GM12878 (cell line): ENCODE measurements around the gene INTS13. TPM values are rescaled to one million over a fixed set of nuclear protein-coding genes. Genes with fewer than 3 reads are reported as not detected.

Experiments
- ATAC-seq: fragments of 200-7000 bp; cut with Tn5 transposase; 3 replicates; pipeline ENCODE4 v1.9.1; 2020; ENCODE audit warnings: mild to moderate bottlenecking, moderate library complexity
- BruUV-seq: library from RNA; stranded (reverse); fragments of 400-500 nt; replicated peaks from 2 replicates; lab custom pipeline; 2021; lab: Mats Ljungman, UMichigan
- CTCF ChIA-PET: fragments of 300-600 bp; sonication (Branson Sonifier 250); formaldehyde crosslinking; extraction: SDS; loops from one replicate; lab custom pipeline; 2021; ENCODE audit warnings: inconsistent platforms; lab: Yijun Ruan, JAX
- POLR2A ChIA-PET: fragments of 350-600 bp; formaldehyde crosslinking; extraction: SDS; loops from one replicate; lab custom pipeline; 2021; ENCODE audit warnings: inconsistent platforms; lab: Charles Lee
- RAD21 ChIA-PET: fragments of 300-600 bp; sonication (Branson Sonifier 250); formaldehyde crosslinking; loops from one replicate; lab custom pipeline; 2023; ENCODE audit warnings: antibody characterized with exemption; ENCODE audit not compliant: unreplicated experiment; lab: Charles Lee
- SMC1A ChIA-PET: fragments of 300-600 bp; sonication (Branson Sonifier 250); formaldehyde crosslinking; loops from one replicate; lab custom pipeline; 2023; ENCODE audit not compliant: unreplicated experiment, uncharacterized antibody; lab: Charles Lee
- DNase-seq: peaks from one replicate; pipeline ENCODE4 v3.0.0-alpha.2; 2011; ENCODE audit warnings: low read depth, low spot score
- FAIRE-seq: peaks from 3 replicates; lab custom pipeline; 2011; peaks lifted over from hg19 to GRCh38; lab: Jason Lieb, UNC
- H2AFZ ChIP-seq: 2 replicates; pipeline ENCODE4 v1.6.0; 2011; ENCODE audit warnings: low read depth, low read length, control low read depth; ENCODE audit not compliant: control insufficient read depth
- H3K27ac ChIP-seq: 2 replicates; pipeline ENCODE4 v1.5.1; 2011; ENCODE audit warnings: control low read depth; ENCODE audit not compliant: control insufficient read depth, insufficient read depth
- H3K27me3 ChIP-seq, 2 experiments: replicated peaks in 1 of 2; 2 replicates each; pipeline versions ENCODE4 v1.6.0 to v1.6.1; 2011; ENCODE audit warnings: low read length in 1 of 2; ENCODE audit not compliant: control insufficient read depth in 2 of 2, insufficient read depth in 2 of 2
- H3K36me3 ChIP-seq, 2 experiments: 2 replicates each; pipeline ENCODE4 v1.5.1; 2011; ENCODE audit warnings: low read length in 1 of 2; ENCODE audit not compliant: control insufficient read depth in 2 of 2, insufficient read depth in 2 of 2
- H3K4me1 ChIP-seq: 2 replicates; pipeline ENCODE4 v1.6.1; 2011; ENCODE audit warnings: mild to moderate bottlenecking, low read length, moderate library complexity, mixed read lengths; ENCODE audit not compliant: control insufficient read depth, insufficient read depth
- H3K4me2 ChIP-seq: 2 replicates; pipeline ENCODE4 v1.6.0; 2011; ENCODE audit warnings: control low read depth; ENCODE audit not compliant: control insufficient read depth, insufficient read depth
- H3K4me3 ChIP-seq: fragments of 200-600 bp; sonication (generic); 2 replicates; pipeline ENCODE4 v1.5.1; 2016
- H3K79me2 ChIP-seq: 2 replicates; pipeline ENCODE4 v1.6.0; 2011; ENCODE audit warnings: low read length; ENCODE audit not compliant: control insufficient read depth, insufficient read depth
- H3K9ac ChIP-seq: 2 replicates; pipeline ENCODE4 v1.8.0; 2011; ENCODE audit warnings: low read length, control low read depth, mixed read lengths; ENCODE audit not compliant: control insufficient read depth, insufficient read depth
- H3K9me3 ChIP-seq: replicated peaks from 3 replicates; pipeline ENCODE4 v1.5.1; 2011; ENCODE audit warnings: mild to moderate bottlenecking, low read length; ENCODE audit not compliant: control insufficient read depth, insufficient read depth
- H4K20me1 ChIP-seq: 2 replicates; pipeline ENCODE4 v1.6.0; 2011; ENCODE audit not compliant: control insufficient read depth, insufficient read depth
- KLF5 ChIP-seq: fragments of 450-650 bp; IDR thresholded peaks from 2 replicates; pipeline ENCODE4 v1.6.1; 2014; ENCODE audit warnings: mild to moderate bottlenecking; ENCODE audit not compliant: partially characterized antibody
- YY1 ChIP-seq: IDR thresholded peaks from 2 replicates; pipeline ENCODE4 v1.6.1; 2011; ENCODE audit warnings: low read depth, mild to moderate bottlenecking, low read length
- WGBS: methylation state at CpG from one replicate; pipeline ENCODE4 v1.1.6; 2016; ENCODE audit warnings: low lambda C conversion rate; ENCODE audit not compliant: insufficient replicate concordance, insufficient coverage; ENCODE audit errors: missing lambda C conversion rate; 5-methylcytosine and 5-hydroxymethylcytosine counted together
- in situ Hi-C: fragments of 300-500 bp; cut with MboI; formaldehyde crosslinking; loops from 9 replicates; pipeline ENCODE4 v1.14.3; 2018; ENCODE audit warnings: mixed read lengths
- intact Hi-C: fragments of 100-400 bp; cut with micrococcal nuclease; formaldehyde crosslinking; loops from one replicate; pipeline ENCODE4 v1.14.2; 2022; ENCODE audit not compliant: unreplicated experiment
- polyA plus RNA-seq, 11 experiments: library from polyadenylated mRNA; depleted of rRNA in 4 of 11; unstranded in 6 of 11; stranded (reverse) in 5 of 11; fragments of >200 nt; fragmentation: Nextera tagmentation in 4 of 11; fragmentation: Illumina TruSeq in 1 of 11; extraction: Ambion mirVana in 4 of 11; extraction: Trizol in 1 of 11; gene quantifications; 1 replicate in 1 of 11; 2 replicates in 10 of 11; pipeline versions ENCODE4 v1.2.1 to v1.2.3, GENCODE V29; 2011 to 2016; ENCODE audit warnings: inconsistent platforms in 2 of 11, missing spikeins in 2 of 11, low read depth in 1 of 11
- total RNA-seq, 4 experiments: library from RNA; depleted of rRNA in 3 of 4; stranded (reverse); fragments of >200 nt in 3 of 4; fragmentation: Illumina TruSeq in 1 of 4; extraction: Trizol in 1 of 4; gene quantifications; 2 replicates each; pipeline versions ENCODE4 v1.2.1 to v1.2.3, GENCODE V29; 2013 to 2021
- TF ChIP-seq, protein P1 (sequence below), 3 experiments: IDR thresholded peaks in 2 of 3; conservative IDR thresholded peaks in 1 of 3; 2 replicates each; pipeline ENCODE4 v1.5.1; 2011; ENCODE audit warnings: low read depth in 3 of 3, low read length in 3 of 3, mild to moderate bottlenecking in 3 of 3, control low read depth in 2 of 3, moderate library complexity in 2 of 3, inconsistent platforms in 1 of 3, mixed read lengths in 1 of 3; ENCODE audit not compliant: control insufficient read depth in 2 of 3, insufficient read depth in 1 of 3; ENCODE audit errors: extremely low read depth in 1 of 3

The INTS13 gene
- total and polyA plus RNA-seq, 10 of the 15 experiments (the other 5 are each of a cell fraction or from before 2014, with no cell fraction given): 33.4 to 72.0 (median 59.9) TPM

- H3K4me2 ChIP-seq: no peak overlapping the region
- no peak for FAIRE-seq
- no peaks in the 10 kb centered on the region for H3K9me3 ChIP-seq
- intact Hi-C loops: no loop called here
- H3K79me2 ChIP-seq: no peaks in the 10 kb centered on the region
- no peak overlapping the region for H3K4me3 ChIP-seq
- ATAC-seq: no peak
- peaks cover 0 to 17% of the 10 kb centered on the region in 2 experiments for H3K36me3 ChIP-seq
- no peak overlapping the region for H3K27ac ChIP-seq
- no peak overlapping the region for H3K9ac ChIP-seq
- H2AFZ ChIP-seq: no peak overlapping the region
- no peak for DNase-seq
- ChIA-PET POLR2A (interaction anchor here (1.0 to 1.2 kb wide), 2 partner anchors 10 to 15 kb away, joined by 3 read pairs; no protein-coding TSS in a partner anchor), CTCF (interaction anchor here (0.6 to 2.1 kb wide), 7 partner anchors 8 to 94 kb away, joined by 3 to 8 read pairs (median 4); no protein-coding TSS in a partner anchor), RAD21 (no interaction called here), SMC1A (interaction anchor here (0.8 to 1.7 kb wide), 5 partner anchors 33 to 84 kb away, joined by 3 to 5 read pairs (median 3); no protein-coding TSS in a partner anchor)
- H3K4me1 ChIP-seq: no peaks in the 10 kb centered on the region
- H4K20me1 ChIP-seq: no peaks in the 10 kb centered on the region
- no TSS peak for BruUV-seq
- in situ Hi-C loops: no loop called here
- TF ChIP-seq YY1: no peak
- TF ChIP-seq, protein P1, sequence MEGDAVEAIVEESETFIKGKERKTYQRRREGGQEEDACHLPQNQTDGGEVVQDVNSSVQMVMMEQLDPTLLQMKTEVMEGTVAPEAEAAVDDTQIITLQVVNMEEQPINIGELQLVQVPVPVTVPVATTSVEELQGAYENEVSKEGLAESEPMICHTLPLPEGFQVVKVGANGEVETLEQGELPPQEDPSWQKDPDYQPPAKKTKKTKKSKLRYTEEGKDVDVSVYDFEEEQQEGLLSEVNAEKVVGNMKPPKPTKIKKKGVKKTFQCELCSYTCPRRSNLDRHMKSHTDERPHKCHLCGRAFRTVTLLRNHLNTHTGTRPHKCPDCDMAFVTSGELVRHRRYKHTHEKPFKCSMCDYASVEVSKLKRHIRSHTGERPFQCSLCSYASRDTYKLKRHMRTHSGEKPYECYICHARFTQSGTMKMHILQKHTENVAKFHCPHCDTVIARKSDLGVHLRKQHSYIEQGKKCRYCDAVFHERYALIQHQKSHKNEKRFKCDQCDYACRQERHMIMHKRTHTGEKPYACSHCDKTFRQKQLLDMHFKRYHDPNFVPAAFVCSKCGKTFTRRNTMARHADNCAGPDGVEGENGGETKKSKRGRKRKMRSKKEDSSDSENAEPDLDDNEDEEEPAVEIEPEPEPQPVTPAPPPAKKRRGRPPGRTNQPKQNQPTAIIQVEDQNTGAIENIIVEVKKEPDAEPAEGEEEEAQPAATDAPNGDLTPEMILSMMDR (IDR thresholded peaks at IDR 0.05 in 2 of 3, conservative IDR thresholded peaks at IDR 0.05 in 1 of 3; ENCODE audit: control insufficient read depth in 2 of 3, extremely low read depth in 1 of 3, insufficient read depth in 1 of 3, low read depth in 3 of 3, low read length in 3 of 3): 0 out of 6 replicates have a peak, but pooled peaks of 1 of the 3 experiments have one; percentile 12
- TF ChIP-seq KLF5: no peak
- 99% methylated on average over 5 of the region's 5 CpGs for WGBS
- no peaks in the 10 kb centered on the region for H3K27me3 ChIP-seq
Measured at GRCh38 chr12:26918321-26919215, 19.2 kb downstream of the INTS13 start.
